Trophoblast cell (in vitro differentiated cells and primary cell): Measurements from ENCODE around the gene IL36A.

Source experiments
- DNase-seq, 2 donors: peaks; one replicate each; pipeline ENCODE4 v3.0.0-alpha.2; 2016
- H2AFZ ChIP-seq: 2 replicates; pipeline ENCODE4 v1.6.1; 2013; ENCODE audit warnings: low read length, moderate library complexity, mild to moderate bottlenecking; ENCODE audit not compliant: insufficient read depth, poor library complexity
- H2AK5ac ChIP-seq: 2 replicates; pipeline ENCODE4 v1.6.1; 2013; ENCODE audit warnings: mild to moderate bottlenecking, low read length
- H2BK120ac ChIP-seq: 2 replicates; pipeline ENCODE4 v1.6.1; 2013; ENCODE audit warnings: low read length, mild to moderate bottlenecking, moderate library complexity; ENCODE audit not compliant: insufficient read depth, poor library complexity
- H2BK12ac ChIP-seq: 2 replicates; pipeline ENCODE4 v1.6.1; 2013; ENCODE audit warnings: mild to moderate bottlenecking, low read length, moderate library complexity
- H2BK5ac ChIP-seq: 2 replicates; pipeline ENCODE4 v1.6.1; 2013; ENCODE audit warnings: low read length, low read depth, moderate library complexity, mild to moderate bottlenecking; ENCODE audit not compliant: poor library complexity
- H3K14ac ChIP-seq: 2 replicates; pipeline ENCODE4 v1.6.1; 2013; ENCODE audit warnings: mild to moderate bottlenecking, low read length
- H3K18ac ChIP-seq: 2 replicates; pipeline ENCODE4 v1.6.1; 2013; ENCODE audit warnings: mild to moderate bottlenecking, low read length
- H3K23ac ChIP-seq: 2 replicates; pipeline ENCODE4 v1.6.1; 2013; ENCODE audit warnings: low read length
- H3K27ac ChIP-seq: 2 replicates; pipeline ENCODE4 v1.5.1; 2013; ENCODE audit warnings: low read depth, mild to moderate bottlenecking, inconsistent platforms, low read length, moderate library complexity
- H3K27me3 ChIP-seq: 2 replicates; pipeline ENCODE4 v1.6.1; 2013; ENCODE audit warnings: inconsistent platforms, mild to moderate bottlenecking, low read length, moderate library complexity; ENCODE audit not compliant: insufficient read depth
- H3K36me3 ChIP-seq, 2 experiments: 1 replicate in 1 of 2; 2 replicates in 1 of 2; pipeline ENCODE4 v1.6.1; 2013; ENCODE audit warnings: low read length in 2 of 2, mild to moderate bottlenecking in 2 of 2, moderate library complexity in 1 of 2; ENCODE audit not compliant: insufficient read depth in 2 of 2, control insufficient read depth in 1 of 2
- H3K4ac ChIP-seq: 2 replicates; pipeline ENCODE4 v1.6.1; 2013; ENCODE audit warnings: low read depth, mild to moderate bottlenecking, low read length, moderate library complexity
- H3K4me1 ChIP-seq, 2 experiments: 1 replicate in 1 of 2; 2 replicates in 1 of 2; pipeline ENCODE4 v1.6.1; 2013; ENCODE audit warnings: low read length in 2 of 2, mild to moderate bottlenecking in 2 of 2, moderate library complexity in 1 of 2; ENCODE audit not compliant: insufficient read depth in 2 of 2, control insufficient read depth in 1 of 2
- H3K4me2 ChIP-seq: 2 replicates; pipeline ENCODE4 v1.6.1; 2013; ENCODE audit warnings: inconsistent platforms, mild to moderate bottlenecking, low read length, moderate library complexity
- H3K4me3 ChIP-seq: 2 replicates; pipeline ENCODE4 v1.5.1; 2013; ENCODE audit warnings: mild to moderate bottlenecking, low read depth, low read length, inconsistent platforms
- H3K79me1 ChIP-seq: one replicate; pipeline ENCODE4 v1.6.1; 2013; ENCODE audit warnings: low read length
- H3K79me2 ChIP-seq: 2 replicates; pipeline ENCODE4 v1.6.1; 2013; ENCODE audit warnings: low read length, mild to moderate bottlenecking; ENCODE audit not compliant: control insufficient read depth, insufficient read depth, poor library complexity
- H3K9ac ChIP-seq: 2 replicates; pipeline ENCODE4 v1.6.1; 2013; ENCODE audit warnings: mild to moderate bottlenecking, low read length
- H3K9me3 ChIP-seq: 2 replicates; pipeline ENCODE4 v1.6.1; 2013; ENCODE audit warnings: low read depth, mild to moderate bottlenecking, control low read depth, inconsistent platforms, low read length; ENCODE audit not compliant: insufficient read depth
- H4K12ac ChIP-seq: 2 replicates; pipeline ENCODE4 v1.6.1; 2013; ENCODE audit warnings: low read depth, mild to moderate bottlenecking, low read length, moderate library complexity
- H4K8ac ChIP-seq: 2 replicates; pipeline ENCODE4 v1.6.1; 2013; ENCODE audit warnings: low read depth, mild to moderate bottlenecking, low read length, moderate library complexity
- H4K91ac ChIP-seq: one replicate; pipeline ENCODE4 v1.6.1; 2013; ENCODE audit warnings: low read depth, mild to moderate bottlenecking, low read length, moderate library complexity
- WGBS: extraction: QIAGEN DNeasy Blood & Tissue Kit; methylation state at CpG from one replicate; pipeline ENCODE4 v1.1.7; 2013; ENCODE audit warnings: missing lambda C conversion rate; ENCODE audit not compliant: insufficient read length, insufficient coverage; ENCODE audit errors: extremely low coverage; 5-methylcytosine and 5-hydroxymethylcytosine counted together

Gene IL36A

DNA sequence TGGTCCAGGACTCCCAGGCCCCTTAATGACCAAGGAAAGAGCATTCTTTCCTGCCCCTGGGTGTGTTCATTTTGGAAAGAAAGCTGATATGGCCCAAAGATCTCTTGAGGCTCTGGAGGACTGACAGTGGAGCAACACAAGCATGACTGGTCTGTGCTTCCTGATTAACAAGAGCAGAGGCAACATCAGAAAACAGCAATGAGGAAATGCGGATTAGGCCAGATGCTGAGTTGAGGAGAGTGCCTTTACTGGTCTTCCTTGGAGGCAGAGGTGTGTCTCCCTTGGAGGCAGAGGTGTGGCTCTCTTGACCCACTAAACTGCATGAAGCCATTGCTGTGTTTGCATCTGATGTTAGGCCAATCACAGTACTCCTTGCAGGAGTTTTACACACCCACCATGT, 27.5 kb downstream of the IL36A start:
- no peak overlapping the region for H3K18ac ChIP-seq
- H2BK12ac ChIP-seq = no peak overlapping the region
- no peaks in the 10 kb centered on the region for H3K4me1 ChIP-seq
- no peak overlapping the region for H2BK5ac ChIP-seq
- no peak overlapping the region for H3K4me3 ChIP-seq
- no peaks in the 10 kb centered on the region for H3K79me1 ChIP-seq
- H4K12ac ChIP-seq = no peak overlapping the region
- H4K8ac ChIP-seq = no peak overlapping the region
- no peaks in the 10 kb centered on the region for H3K79me2 ChIP-seq
- no peak overlapping the region for H2AK5ac ChIP-seq
- H2AFZ ChIP-seq = no peak overlapping the region
- no peaks in the 10 kb centered on the region for H3K27me3 ChIP-seq
- DNase-seq = no peak
- peaks cover 2% of the 10 kb centered on the region for H3K9me3 ChIP-seq
- H3K4ac ChIP-seq = no peak overlapping the region
- no peak overlapping the region for H3K14ac ChIP-seq
- H4K91ac ChIP-seq = no peak overlapping the region
- no CpG with 5 or more reads among the region's 1 CpG for WGBS
- no peak overlapping the region for H3K4me2 ChIP-seq
- no peaks in the 10 kb centered on the region for H3K36me3 ChIP-seq
- no peak overlapping the region for H2BK120ac ChIP-seq
- no peak overlapping the region for H3K27ac ChIP-seq
- no peak overlapping the region for H3K23ac ChIP-seq
- no peak overlapping the region for H3K9ac ChIP-seq

DNA sequence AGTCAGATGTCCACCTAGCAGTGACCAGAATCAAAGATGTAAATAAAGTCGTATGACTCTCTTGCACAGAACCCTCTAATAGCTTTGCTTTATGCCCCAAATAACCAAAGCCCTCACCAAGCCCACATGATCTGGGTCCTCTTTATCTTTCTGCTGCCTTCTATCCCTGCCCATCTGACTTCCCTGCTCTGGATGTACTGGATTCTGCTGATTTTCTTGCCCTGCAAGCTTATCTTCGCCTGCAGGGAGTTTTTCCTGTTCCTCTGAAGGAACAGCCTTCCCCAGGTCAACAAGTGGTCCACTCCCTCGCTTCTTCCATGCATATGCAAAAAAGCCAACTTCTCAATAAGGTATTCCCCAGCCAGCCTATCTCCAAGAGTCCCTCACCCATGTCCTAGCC, 28.8 kb downstream of the IL36A start:
- H3K9me3 ChIP-seq = peaks cover 2% of the 10 kb centered on the region
- no peaks in the 10 kb centered on the region for H3K36me3 ChIP-seq
- no peaks in the 10 kb centered on the region for H3K4me1 ChIP-seq
- H4K91ac ChIP-seq = no peak overlapping the region
- no CpG with 5 or more reads among the region's 3 CpGs for WGBS
- H3K4ac ChIP-seq = no peak overlapping the region
- no peak overlapping the region for H3K27ac ChIP-seq
- DNase-seq = no peak
- no peak overlapping the region for H2AK5ac ChIP-seq
- no peak overlapping the region for H2BK12ac ChIP-seq
- H3K27me3 ChIP-seq = no peaks in the 10 kb centered on the region
- H3K9ac ChIP-seq = no peak overlapping the region
- H3K4me2 ChIP-seq = no peak overlapping the region
- no peaks in the 10 kb centered on the region for H3K79me1 ChIP-seq
- H2AFZ ChIP-seq = no peak overlapping the region
- H4K12ac ChIP-seq = no peak overlapping the region
- no peak overlapping the region for H3K23ac ChIP-seq
- H3K18ac ChIP-seq = no peak overlapping the region
- H3K79me2 ChIP-seq = no peaks in the 10 kb centered on the region
- no peak overlapping the region for H3K14ac ChIP-seq
- H3K4me3 ChIP-seq = no peak overlapping the region
- H2BK5ac ChIP-seq = no peak overlapping the region
- no peak overlapping the region for H4K8ac ChIP-seq
- H2BK120ac ChIP-seq = no peak overlapping the region

DNA sequence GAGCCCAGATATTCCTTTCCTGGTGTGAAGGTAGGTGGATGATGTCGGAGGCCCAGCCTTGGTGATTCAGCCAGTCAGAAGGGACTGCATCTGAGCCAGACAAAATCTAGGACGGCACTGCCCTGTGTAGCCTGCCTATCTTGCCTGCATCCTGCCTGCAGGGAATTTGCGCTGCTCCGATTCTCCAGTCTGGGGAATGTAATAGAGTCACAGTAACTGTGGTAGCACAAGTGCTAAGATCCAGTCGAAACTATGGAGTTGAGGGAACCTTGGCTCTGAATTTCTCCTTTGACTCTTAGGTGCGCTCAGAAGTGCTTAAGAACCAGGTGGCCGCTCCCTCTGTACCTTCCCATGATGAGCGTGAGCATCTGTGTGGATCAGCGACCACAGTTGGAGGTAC, 31.5 kb downstream of the IL36A start:
- Histone ChIP-seq H3K4me3 (no peak overlapping the region), H3K4me2 (no peak overlapping the region), H3K27me3 (no peaks in the 10 kb centered on the region), H4K12ac (no peak overlapping the region), H2AFZ (no peak overlapping the region), H3K79me2 (no peaks in the 10 kb centered on the region), H4K91ac (no peak overlapping the region), H2BK12ac (no peak overlapping the region), H2AK5ac (no peak overlapping the region), H3K27ac (no peak overlapping the region), H3K9ac (peak overlapping the region; percentile 14), H3K4me1 (no peaks in the 10 kb centered on the region), H3K18ac (no peak overlapping the region), H2BK5ac (no peak overlapping the region), H3K36me3 (no peaks in the 10 kb centered on the region), H3K79me1 (no peaks in the 10 kb centered on the region), H3K4ac (no peak overlapping the region), H4K8ac (no peak overlapping the region), H3K23ac (no peak overlapping the region), H3K9me3 (peaks cover 2% of the 10 kb centered on the region), H3K14ac (no peak overlapping the region), H2BK120ac (no peak overlapping the region)
- DNase-seq = no peak
- no CpG with 5 or more reads among the region's 9 CpGs for WGBS

DNA sequence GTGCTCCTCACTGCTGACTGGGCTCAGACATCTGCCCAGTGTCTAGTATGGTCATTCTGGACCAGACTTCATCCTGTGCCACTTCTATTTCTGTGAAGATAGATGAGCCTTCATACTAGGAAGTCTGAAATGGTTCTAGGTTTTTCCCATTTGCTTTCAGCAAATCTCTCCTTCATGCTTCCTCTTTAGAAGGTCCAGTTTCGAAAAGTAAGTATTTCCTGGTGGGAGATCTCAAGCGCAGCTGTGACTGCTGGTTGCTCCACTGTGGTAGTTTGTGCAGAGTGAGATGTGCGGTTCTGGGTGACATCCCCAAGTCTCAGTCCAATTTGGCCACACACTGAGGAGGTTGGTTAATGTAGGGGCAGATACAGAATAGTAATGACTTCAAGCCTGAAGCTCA, 33.0 kb downstream of the IL36A start:
- H3K27ac ChIP-seq = no peak overlapping the region
- no peaks in the 10 kb centered on the region for H3K79me2 ChIP-seq
- H2BK120ac ChIP-seq = no peak overlapping the region
- no peaks in the 10 kb centered on the region for H3K36me3 ChIP-seq
- H2BK5ac ChIP-seq = no peak overlapping the region
- peaks cover 2% of the 10 kb centered on the region for H3K9me3 ChIP-seq
- no peak overlapping the region for H3K23ac ChIP-seq
- H3K18ac ChIP-seq = no peak overlapping the region
- no peaks in the 10 kb centered on the region for H3K79me1 ChIP-seq
- no peak overlapping the region for H4K8ac ChIP-seq
- no peak overlapping the region for H3K9ac ChIP-seq
- H3K4me3 ChIP-seq = no peak overlapping the region
- DNase-seq = no peak
- H4K12ac ChIP-seq = no peak overlapping the region
- no peaks in the 10 kb centered on the region for H3K4me1 ChIP-seq
- no peak overlapping the region for H2AK5ac ChIP-seq
- H3K14ac ChIP-seq = no peak overlapping the region
- no peaks in the 10 kb centered on the region for H3K27me3 ChIP-seq
- H3K4ac ChIP-seq = no peak overlapping the region
- no peak overlapping the region for H2AFZ ChIP-seq
- H3K4me2 ChIP-seq = no peak overlapping the region
- H2BK12ac ChIP-seq = no peak overlapping the region
- no peak overlapping the region for H4K91ac ChIP-seq
- WGBS = no CpG with 5 or more reads among the region's 3 CpGs
